Fibroblast of upper back skin (primary cell): ENCODE results near the gene AQP5.

Source experiments
- DNase-seq: peaks from one replicate; pipeline ENCODE4 v3.0.0-alpha.2; 2013

The AQP5 gene

GRCh38 chr12:49961111-49961922, at the start of gene AQP5:
Gene AQP5, plus strand, starts transcription at chr12:49961872. Its CDS starts 146 bp downstream, at chr12:49962018.
- DNase-seq, result no peak

GRCh38 chr12:49912345-49913255, 49.1 kb upstream of the AQP5 start:
- no peak for DNase-seq

- no peak for DNase-seq
Observed at GRCh38 chr12:49916129-49916919, 45.3 kb upstream of the AQP5 start.

GRCh38 chr12:49917166-49917787, 44.4 kb upstream of the AQP5 start:
- DNase-seq, result no peak

GRCh38 chr12:49917788-49918173, 43.9 kb upstream of the AQP5 start:
- DNase-seq, result no peak

GRCh38 chr12:49920241-49920914, 41.3 kb upstream of the AQP5 start:
- peak; percentile 28 for DNase-seq

GRCh38 chr12:49920915-49921286, 40.8 kb upstream of the AQP5 start:
- no peak for DNase-seq

GRCh38 chr12:49921299-49921698, 40.4 kb upstream of the AQP5 start:
- no peak for DNase-seq

- no peak for DNase-seq
Observed at GRCh38 chr12:49921936-49922335, 39.7 kb upstream of the AQP5 start.

GRCh38 chr12:49922349-49923034, 39.2 kb upstream of the AQP5 start:
- no peak for DNase-seq

GRCh38 chr12:49923035-49923644, 38.5 kb upstream of the AQP5 start:
- no peak for DNase-seq

- no peak for DNase-seq
Observed at GRCh38 chr12:49923880-49924556, 37.7 kb upstream of the AQP5 start.

GRCh38 chr12:49924628-49925246, 36.9 kb upstream of the AQP5 start:
- no peak for DNase-seq

GRCh38 chr12:49925433-49926204, 36.1 kb upstream of the AQP5 start:
- DNase-seq, result no peak

GRCh38 chr12:49928471-49928870, 33.2 kb upstream of the AQP5 start:
- no peak for DNase-seq

- DNase-seq, result no peak
Observed at GRCh38 chr12:49929581-49929980, 32.1 kb upstream of the AQP5 start.

GRCh38 chr12:49930515-49931288, 31.0 kb upstream of the AQP5 start:
- peak; percentile 53 for DNase-seq

GRCh38 chr12:49932023-49932422, 29.6 kb upstream of the AQP5 start:
- no peak for DNase-seq
